HG03095 (cell line): Measurements from ENCODE around the gene ANO4.
"Not testable (repeated sequence)": the region's sequence is repeated elsewhere in the genome, so short reads cannot be mapped to it uniquely, and the experiment has no call there.

Source experiments
- ATAC-seq: cut with Tn5 transposase; IDR thresholded peaks from one replicate; pipeline ENCODE4 v1.9.1; 2021; ENCODE audit warnings: moderate library complexity; ENCODE audit not compliant: unreplicated experiment

The ANO4 gene

DNA sequence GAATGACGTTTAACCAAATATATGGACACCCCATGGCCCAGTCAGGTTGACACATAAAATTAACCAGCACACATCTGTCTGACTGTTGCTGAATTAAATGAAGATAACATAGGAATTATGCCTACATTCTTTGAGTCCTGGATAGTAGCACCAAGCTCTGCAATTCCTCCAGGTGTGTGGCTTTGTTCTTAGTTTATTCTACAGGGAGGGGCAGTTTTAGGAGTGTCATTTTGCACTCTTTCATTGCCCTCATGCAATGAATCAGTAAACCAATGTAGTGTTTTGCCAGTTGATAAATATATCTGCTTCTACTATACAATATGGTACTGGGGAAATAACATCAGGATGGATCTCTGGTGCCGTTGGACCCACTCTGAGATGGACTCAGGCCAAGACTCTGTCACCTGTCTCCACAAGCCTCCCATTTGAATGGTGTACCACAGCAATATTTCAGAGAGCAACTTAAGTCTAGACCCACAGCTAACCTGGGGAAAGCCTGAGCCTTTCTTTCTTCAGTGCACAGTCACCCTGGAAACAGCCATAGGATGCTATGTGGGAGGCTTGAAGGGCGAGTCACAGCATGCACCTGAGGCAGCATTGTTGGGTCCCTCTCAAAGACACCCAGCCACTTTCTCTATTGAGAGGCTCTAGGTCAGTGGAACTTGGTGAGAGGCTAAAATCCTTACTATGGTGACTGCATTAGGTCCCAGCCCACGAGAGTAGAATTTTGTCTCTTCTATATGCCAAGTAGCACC is 73.2 kb downstream of the ANO4 start:
- no peak for ATAC-seq

GRCh38 chr12:100868487-100868886 is 73.9 kb downstream of the ANO4 start:
- no peak for ATAC-seq

- ATAC-seq: no peak
Observed at GRCh38 chr12:100871195-100871734, 76.7 kb downstream of the ANO4 start.

GRCh38 chr12:100875156-100875555 is 80.6 kb downstream of the ANO4 start:
- no peak for ATAC-seq

GRCh38 chr12:100875771-100876170 is 81.2 kb downstream of the ANO4 start:
- ATAC-seq: no peak

DNA sequence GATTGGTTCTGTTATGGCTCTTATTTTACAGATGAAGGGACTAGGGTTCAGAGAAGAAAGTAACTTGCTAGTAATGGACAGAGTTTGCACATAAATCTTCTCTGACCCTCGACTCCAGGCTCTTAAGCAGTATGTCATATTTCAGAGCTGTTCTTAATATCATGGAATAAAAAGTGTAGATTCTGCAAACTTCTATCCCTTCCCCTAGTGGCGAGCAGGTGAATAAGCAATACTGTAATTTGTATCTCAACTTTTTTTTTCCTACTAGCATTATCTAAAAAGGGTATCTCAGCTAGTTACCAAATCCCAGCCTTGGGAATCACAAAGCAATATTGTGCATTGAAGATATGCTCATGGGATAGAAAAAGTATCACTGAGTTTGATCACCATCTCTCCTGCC is 83.2 kb downstream of the ANO4 start:
- no peak for ATAC-seq

DNA sequence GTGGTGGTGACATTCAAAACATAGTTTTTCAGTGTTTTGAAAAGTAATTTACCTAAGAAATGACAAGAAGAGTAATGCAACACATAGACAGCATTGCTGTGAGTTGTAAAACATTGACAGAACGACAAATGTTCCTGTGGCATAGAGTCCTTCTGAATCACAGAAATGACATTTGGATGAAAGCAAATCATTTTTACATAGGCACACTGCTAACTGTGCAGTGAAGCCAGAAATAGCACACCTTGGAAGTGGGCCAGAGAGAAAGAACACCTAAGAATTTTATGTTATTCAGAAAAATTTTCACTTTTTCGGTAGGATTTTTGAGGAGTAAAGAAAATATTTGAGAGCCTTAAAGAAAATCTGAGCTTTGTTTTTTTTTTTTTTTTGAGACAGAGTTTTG is 100.6 kb downstream of the ANO4 start:
- no peak for ATAC-seq

DNA sequence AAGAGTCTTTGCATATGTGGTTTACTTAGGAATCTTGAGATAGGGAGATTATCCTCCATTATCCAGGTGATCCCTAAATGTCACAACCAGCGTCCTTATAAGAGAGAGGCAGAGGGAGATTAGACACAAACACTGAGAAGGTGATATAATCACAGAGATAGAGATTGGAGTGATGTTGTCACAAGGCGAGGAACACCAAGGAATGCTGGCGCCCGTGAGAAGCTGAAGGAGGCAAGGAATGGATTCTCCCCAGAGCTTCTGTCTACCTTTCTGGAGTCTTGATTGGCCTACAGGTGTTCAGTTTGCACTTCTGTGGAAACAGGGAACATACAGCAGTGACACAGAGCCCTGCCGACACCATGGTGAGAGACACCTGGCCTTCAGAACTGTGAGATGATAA is 101.6 kb downstream of the ANO4 start:
- no peak for ATAC-seq

GRCh38 chr12:100897240-100897639 is 102.7 kb downstream of the ANO4 start:
- ATAC-seq: no peak

GRCh38 chr12:100899301-100899700 is 104.7 kb downstream of the ANO4 start:
- ATAC-seq: no peak

- ATAC-seq: no peak
Observed at GRCh38 chr12:100900808-100901207, 106.2 kb downstream of the ANO4 start.

DNA sequence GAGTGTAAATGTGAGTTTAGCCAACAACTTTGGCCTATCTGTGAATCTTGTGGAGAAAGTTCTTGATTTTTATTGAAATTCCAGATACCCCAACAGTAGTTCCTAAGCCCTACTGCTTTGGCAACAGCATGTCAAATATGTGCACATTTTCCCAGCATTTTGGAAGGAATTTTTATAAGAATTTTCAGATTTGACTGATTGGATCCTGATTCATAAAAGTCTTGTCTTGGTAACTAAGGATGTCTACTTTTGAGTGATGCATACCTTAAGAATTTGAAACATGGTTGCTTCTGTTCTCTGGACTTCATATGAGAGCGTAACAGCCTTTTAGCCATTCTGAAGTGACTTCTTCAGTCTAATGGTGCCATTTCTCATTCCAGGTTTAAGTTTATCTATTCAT is 106.7 kb downstream of the ANO4 start:
- no peak for ATAC-seq

DNA sequence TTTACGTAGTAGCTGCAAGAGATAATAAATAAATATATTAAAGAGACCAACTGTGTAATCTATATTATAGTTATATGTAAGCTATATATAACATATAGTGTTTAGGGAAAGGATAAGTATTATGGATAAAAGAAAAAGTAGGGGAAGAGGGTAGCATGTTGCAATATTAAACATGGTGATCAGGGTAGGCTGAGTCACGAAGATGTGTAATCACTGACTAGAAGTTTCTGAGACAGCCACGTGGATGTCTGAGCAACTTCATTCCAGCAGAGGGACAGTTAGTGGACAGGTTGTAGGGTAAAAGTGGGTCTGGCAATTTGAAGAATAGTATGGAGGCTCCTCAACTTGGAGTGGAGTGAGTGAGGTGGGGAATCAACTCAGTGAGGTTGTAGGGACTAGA is 109.7 kb downstream of the ANO4 start:
- ATAC-seq: no peak

DNA sequence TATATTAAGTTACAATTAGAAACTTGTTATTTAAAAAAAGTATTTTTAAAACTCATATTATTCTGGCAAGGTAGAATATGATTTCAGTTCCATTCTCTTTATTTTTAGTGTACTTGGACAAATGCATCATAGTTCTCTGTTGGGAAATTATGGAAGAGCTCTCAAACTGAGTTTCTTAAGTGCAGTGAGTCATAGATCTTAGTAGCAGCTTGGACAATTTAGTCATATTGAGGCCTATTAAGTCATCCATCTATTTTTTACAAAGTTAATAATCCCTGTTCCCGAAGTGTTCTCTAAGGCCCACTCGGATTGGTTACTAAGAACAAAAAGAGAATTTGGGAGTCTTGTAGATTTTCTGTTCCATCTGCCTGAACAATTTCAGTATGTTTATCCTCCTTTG is 113.9 kb downstream of the ANO4 start:
- ATAC-seq: no peak

- ATAC-seq: no peak
Observed at GRCh38 chr12:100913872-100914592, 119.5 kb downstream of the ANO4 start.

GRCh38 chr12:100919116-100919515 is 124.5 kb downstream of the ANO4 start:
- ATAC-seq: no peak

GRCh38 chr12:100920493-100920892 is 125.9 kb downstream of the ANO4 start:
- ATAC-seq: no peak

DNA sequence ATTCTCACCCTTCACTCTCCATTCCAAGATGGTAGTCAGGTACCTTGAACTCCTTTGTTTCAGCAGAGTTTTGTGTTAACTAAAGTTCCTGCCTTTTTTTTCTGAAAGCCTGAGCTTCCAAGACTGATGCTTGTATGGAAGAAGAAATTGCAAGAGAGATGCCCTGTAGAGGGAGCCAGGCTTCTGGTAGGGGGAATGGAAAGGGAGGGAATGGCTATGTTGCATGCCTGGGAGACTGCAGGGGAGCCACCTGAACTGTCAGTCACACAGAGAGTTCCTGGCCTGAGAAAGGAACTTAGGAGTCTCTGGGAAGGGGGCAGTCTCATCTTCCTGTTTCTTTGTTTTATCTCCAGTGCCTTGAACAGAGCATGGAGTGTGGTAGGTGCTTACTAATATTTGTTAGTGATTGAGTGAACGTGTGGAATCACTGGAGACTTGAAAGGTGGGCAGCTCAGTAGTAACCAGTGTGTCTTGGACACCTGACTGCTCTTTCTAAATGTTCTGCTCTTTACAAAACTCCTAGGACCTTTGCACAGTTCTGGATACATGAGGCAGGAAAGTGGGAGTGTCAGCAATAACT is 132.2 kb downstream of the ANO4 start:
- ATAC-seq: no peak

- no peak for ATAC-seq
Observed at GRCh38 chr12:100927826-100928225, 133.2 kb downstream of the ANO4 start.

- no peak for ATAC-seq
Observed at GRCh38 chr12:100932571-100932970, 138.0 kb downstream of the ANO4 start.

DNA sequence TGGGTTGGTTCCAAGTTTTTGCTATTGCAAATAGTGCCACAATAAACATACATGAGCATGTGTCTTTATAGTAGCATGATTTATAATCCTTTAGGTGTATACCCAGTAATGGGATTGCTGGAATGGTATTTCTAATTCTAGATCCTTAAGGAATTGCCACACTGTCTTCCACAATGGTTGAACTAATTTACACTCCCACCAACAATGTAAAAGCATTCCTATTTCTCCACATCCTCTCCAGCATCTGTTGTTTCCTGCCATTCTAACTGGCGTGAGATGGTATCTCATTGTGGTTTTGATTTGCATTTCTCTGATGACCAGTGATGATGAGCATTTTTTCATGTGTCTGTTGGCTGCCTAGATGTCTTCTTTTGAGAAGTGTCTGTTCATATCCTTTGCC is 139.0 kb downstream of the ANO4 start:
- not testable (repeated sequence) for ATAC-seq

GRCh38 chr12:100935929-100936328 is 141.4 kb downstream of the ANO4 start:
- no peak for ATAC-seq
